Stomach (tissue), 4 donors: ENCODE results near the gene RAB3GAP2.

Experiments
- CTCF ChIP-seq, 7 experiments: fragments of 450-650 bp in 4 of 7; fragments of 200-600 bp in 3 of 7; sonication (generic) in 3 of 7; IDR thresholded peaks; one replicate each; pipeline ENCODE4 v1.5.1; 2016 to 2019; ENCODE audit warnings: antibody characterized with exemption in 7 of 7, control low read depth in 2 of 7, mild to moderate bottlenecking in 1 of 7
- POLR2AphosphoS5 ChIP-seq, 3 donors: sonication (generic); formaldehyde crosslinking; IDR thresholded peaks; one replicate each; pipeline ENCODE4 v1.6.1; 2016; ENCODE audit warnings: antibody characterized with exemption in 3 of 3

- TF ChIP-seq CTCF (IDR thresholded peaks at IDR 0.05) = no peak
- no peak for TF ChIP-seq POLR2AphosphoS5 (IDR thresholded peaks at IDR 0.05)
These were observed 46.3 kb downstream of the RAB3GAP2 start for GRCh38 chr1:220225957-220226356.
